ENCODE measurements around the gene ZNF423.

Gene ZNF423

GRCh38 chr16:49717689-49718088 is 138.2 kb downstream of the ZNF423 start:
- Histone ChIP-seq H3K27me3 (replicated peaks; ENCODE audit: control insufficient read depth, insufficient read depth, low read length) (peaks cover 2% of the 10 kb centered on the region), H3K4me3 (replicated peaks; ENCODE audit: low read depth, low read length) (no peak overlapping the region), H3K36me3 (ENCODE audit: control insufficient read depth, insufficient read depth, low read length) (no peaks in the 10 kb centered on the region)
- no peak for TF ChIP-seq CTCF (IDR thresholded peaks at IDR 0.05; ENCODE audit: insufficient read depth, low read length, poor library complexity, severe bottlenecking)
- no peak for DNase-seq (ENCODE audit: extremely low read depth, insufficient read length)

- no peak for TF ChIP-seq CTCF (IDR thresholded peaks at IDR 0.05; ENCODE audit: insufficient read depth, low read length, poor library complexity, severe bottlenecking)
- no peaks in the 10 kb centered on the region for H3K36me3 ChIP-seq (ENCODE audit: control insufficient read depth, insufficient read depth, low read length)
- no peak overlapping the region for H3K4me3 ChIP-seq (replicated peaks; ENCODE audit: low read depth, low read length)
- H3K27me3 ChIP-seq (replicated peaks; ENCODE audit: control insufficient read depth, insufficient read depth, low read length): peaks cover 2% of the 10 kb centered on the region
- no peak for DNase-seq (ENCODE audit: extremely low read depth, insufficient read length)
Observed at GRCh38 chr16:49716339-49716934, 139.5 kb downstream of the ZNF423 start.

- DNase-seq (ENCODE audit: extremely low read depth, insufficient read length): no peak
- TF ChIP-seq CTCF (IDR thresholded peaks at IDR 0.05; ENCODE audit: insufficient read depth, low read length, poor library complexity, severe bottlenecking): no peak
- Histone ChIP-seq H3K4me3 (replicated peaks; ENCODE audit: low read depth, low read length) (no peak overlapping the region), H3K27me3 (replicated peaks; ENCODE audit: control insufficient read depth, insufficient read depth, low read length) (peaks cover 3% of the 10 kb centered on the region), H3K36me3 (ENCODE audit: control insufficient read depth, insufficient read depth, low read length) (no peaks in the 10 kb centered on the region)
Observed at GRCh38 chr16:49713770-49714169, 142.1 kb downstream of the ZNF423 start.

- Histone ChIP-seq H3K4me3 (replicated peaks; ENCODE audit: low read depth, low read length) (no peak overlapping the region), H3K27me3 (replicated peaks; ENCODE audit: control insufficient read depth, insufficient read depth, low read length) (peaks cover 3% of the 10 kb centered on the region), H3K36me3 (ENCODE audit: control insufficient read depth, insufficient read depth, low read length) (no peaks in the 10 kb centered on the region)
- no peak for TF ChIP-seq CTCF (IDR thresholded peaks at IDR 0.05; ENCODE audit: insufficient read depth, low read length, poor library complexity, severe bottlenecking)
- DNase-seq (ENCODE audit: extremely low read depth, insufficient read length): no peak
Observed at GRCh38 chr16:49712542-49712941, 143.4 kb downstream of the ZNF423 start.

GRCh38 chr16:49712106-49712505 is 143.8 kb downstream of the ZNF423 start:
- TF ChIP-seq CTCF (IDR thresholded peaks at IDR 0.05; ENCODE audit: insufficient read depth, low read length, poor library complexity, severe bottlenecking): no peak
- no peak for DNase-seq (ENCODE audit: extremely low read depth, insufficient read length)

GRCh38 chr16:49709057-49709456 is 146.9 kb downstream of the ZNF423 start:
- DNase-seq (ENCODE audit: extremely low read depth, insufficient read length): no peak
- H3K27me3 ChIP-seq (replicated peaks; ENCODE audit: control insufficient read depth, insufficient read depth, low read length): peaks cover 1% of the 10 kb centered on the region
- no peak for TF ChIP-seq CTCF (IDR thresholded peaks at IDR 0.05; ENCODE audit: insufficient read depth, low read length, poor library complexity, severe bottlenecking)
- no peak overlapping the region for H3K4me3 ChIP-seq (replicated peaks; ENCODE audit: low read depth, low read length)
- no peaks in the 10 kb centered on the region for H3K36me3 ChIP-seq (ENCODE audit: control insufficient read depth, insufficient read depth, low read length)

More at GRCh38 chr16:49712106-49712505, 143.8 kb downstream of the ZNF423 start:
- Histone ChIP-seq H3K27me3 (replicated peaks; ENCODE audit: control insufficient read depth, insufficient read depth, low read length) (peaks cover 3% of the 10 kb centered on the region), H3K4me3 (replicated peaks; ENCODE audit: low read depth, low read length) (no peak overlapping the region), H3K36me3 (ENCODE audit: control insufficient read depth, insufficient read depth, low read length) (no peaks in the 10 kb centered on the region)
